HG02973 (cell line): Measurements from ENCODE around the gene SPA17.

Source experiments
- ATAC-seq: cut with Tn5 transposase; IDR thresholded peaks from one replicate; pipeline ENCODE4 v1.9.1; 2021; ENCODE audit warnings: moderate library complexity; ENCODE audit not compliant: unreplicated experiment

The SPA17 gene

GRCh38 chr11:124661553-124661952, 12.2 kb upstream of the SPA17 start:
- ATAC-seq: no peak

GRCh38 chr11:124662106-124662505, 11.6 kb upstream of the SPA17 start:
- no peak for ATAC-seq

GRCh38 chr11:124663861-124664260, 9.8 kb upstream of the SPA17 start:
- ATAC-seq: no peak

DNA sequence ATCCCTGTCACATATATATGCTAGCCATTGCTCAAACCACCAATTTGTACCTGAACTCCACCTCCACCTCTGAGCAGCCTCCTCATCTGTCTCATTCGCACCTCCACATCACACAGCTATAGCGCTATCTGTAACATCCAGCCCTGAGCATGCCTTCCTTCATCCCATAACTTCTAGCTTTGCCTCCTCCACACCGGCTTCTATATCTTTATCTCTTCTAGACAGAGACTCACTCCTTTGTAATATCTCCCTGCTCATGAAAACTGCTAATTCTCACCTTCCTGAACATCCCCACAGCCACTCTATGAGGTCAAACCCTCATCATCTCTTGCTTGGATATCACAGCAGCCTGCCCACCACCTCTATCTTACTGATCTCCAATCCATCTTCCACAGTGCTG, 6.1 kb upstream of the SPA17 start:
- no peak for ATAC-seq

- peak; percentile 36 for ATAC-seq
These were observed 4.5 kb upstream of the SPA17 start for GRCh38 chr11:124669193-124669592.

DNA sequence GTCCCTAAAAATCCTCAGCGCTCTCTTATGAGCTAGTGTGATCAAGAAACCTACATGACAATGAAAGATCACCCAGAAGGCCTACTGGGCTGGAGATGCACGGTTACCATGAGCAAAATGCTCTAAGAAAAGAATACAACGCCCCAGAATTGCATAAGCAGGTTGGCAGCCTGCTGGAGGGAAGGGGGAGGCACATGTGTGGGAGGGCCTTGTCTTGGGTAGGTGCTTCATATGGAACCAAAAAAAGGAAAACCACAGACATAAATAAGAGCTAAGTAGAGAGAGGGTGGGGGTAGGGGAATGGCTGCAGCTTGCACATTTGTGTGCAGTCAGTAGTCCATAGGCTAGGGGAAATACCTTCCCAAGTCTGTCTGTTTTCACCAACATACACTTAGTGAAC, 3.0 kb upstream of the SPA17 start:
- no peak for ATAC-seq

- ATAC-seq: no peak
These were observed 1.0 kb upstream of the SPA17 start for GRCh38 chr11:124672536-124673215.

DNA sequence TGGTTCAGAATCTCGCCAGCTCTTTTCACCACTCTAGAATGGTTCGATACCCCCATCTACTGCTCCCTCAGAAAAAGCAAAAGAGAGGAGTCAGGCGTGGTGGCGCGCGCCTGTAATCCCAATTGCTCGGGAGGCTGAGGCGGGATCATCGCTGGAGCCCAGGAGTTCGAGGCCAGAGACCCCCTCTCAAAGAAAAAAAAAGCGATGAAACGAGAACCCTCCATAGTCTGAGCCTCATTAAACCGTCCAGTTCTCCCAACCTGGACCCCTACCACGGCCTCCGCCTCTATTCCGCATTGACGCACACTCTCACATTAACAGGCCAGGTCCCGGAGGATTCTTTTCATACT, 439 bp downstream of the SPA17 start:
- no peak for ATAC-seq

DNA sequence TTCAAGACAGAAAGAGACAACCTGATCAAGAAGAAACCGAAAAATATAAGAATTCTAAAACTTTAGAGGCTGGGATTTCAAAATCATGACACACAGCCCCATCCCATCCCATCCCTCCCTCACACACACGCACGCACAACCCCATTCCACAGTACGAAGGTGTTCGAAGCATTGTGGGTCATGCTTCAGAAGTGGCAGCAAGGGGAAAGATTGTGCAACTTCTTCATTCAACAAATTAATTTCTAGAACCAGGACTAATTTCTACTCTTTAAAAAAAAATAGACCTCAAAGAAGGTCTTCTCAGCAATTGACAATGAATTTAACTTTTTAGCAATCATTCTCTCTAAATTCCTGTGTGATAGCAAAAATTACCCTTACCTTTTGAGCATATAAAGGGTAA, 867 bp downstream of the SPA17 start:
- ATAC-seq: no peak

DNA sequence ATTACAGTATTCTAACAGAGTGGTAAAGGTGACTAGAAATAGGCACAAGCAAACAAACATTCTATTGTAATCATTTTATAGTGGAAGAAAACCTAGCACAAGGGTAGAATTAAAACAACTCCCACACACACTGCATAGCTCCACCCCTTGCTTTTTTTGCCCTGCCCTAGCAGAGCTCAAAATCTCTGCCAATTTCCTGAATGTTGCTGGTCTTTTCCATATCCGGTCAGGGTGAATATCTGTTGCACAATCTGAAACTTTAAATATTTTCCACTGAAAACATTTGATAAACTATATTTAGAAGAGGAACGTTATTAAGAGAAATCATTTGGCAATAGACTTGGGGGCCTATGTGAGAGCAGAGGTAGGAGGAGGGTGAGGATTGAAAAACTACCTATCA, 2.7 kb downstream of the SPA17 start:
- no peak for ATAC-seq

GRCh38 chr11:124678416-124678815, 4.7 kb downstream of the SPA17 start:
- no peak for ATAC-seq

GRCh38 chr11:124681421-124681820, 7.7 kb downstream of the SPA17 start:
- no peak for ATAC-seq

DNA sequence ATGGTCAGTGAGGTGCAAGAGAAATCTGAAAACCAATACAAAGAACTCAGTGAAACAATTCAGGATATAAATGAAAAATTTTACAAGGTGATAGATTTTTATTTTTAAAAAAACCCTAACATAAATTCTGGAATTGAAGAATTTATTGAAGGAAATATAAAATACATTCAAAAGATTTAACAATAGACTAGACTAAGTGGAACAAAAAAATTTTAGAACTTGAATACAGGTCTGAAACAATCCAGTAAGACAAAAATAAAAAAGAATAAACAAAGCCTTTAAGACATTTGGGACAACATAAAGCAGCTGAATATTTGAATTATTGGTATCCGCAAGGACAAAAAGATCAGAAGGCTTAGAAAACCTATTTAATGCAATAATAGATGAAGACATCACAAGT, 8.7 kb downstream of the SPA17 start:
- no peak for ATAC-seq

GRCh38 chr11:124693142-124693541, 19.4 kb downstream of the SPA17 start:
- no peak for ATAC-seq

GRCh38 chr11:124699547-124699946, 25.8 kb downstream of the SPA17 start:
- no peak for ATAC-seq

GRCh38 chr11:124700028-124700427, 26.3 kb downstream of the SPA17 start:
- ATAC-seq: no peak

GRCh38 chr11:124707829-124708228, 34.1 kb downstream of the SPA17 start:
- no peak for ATAC-seq

DNA sequence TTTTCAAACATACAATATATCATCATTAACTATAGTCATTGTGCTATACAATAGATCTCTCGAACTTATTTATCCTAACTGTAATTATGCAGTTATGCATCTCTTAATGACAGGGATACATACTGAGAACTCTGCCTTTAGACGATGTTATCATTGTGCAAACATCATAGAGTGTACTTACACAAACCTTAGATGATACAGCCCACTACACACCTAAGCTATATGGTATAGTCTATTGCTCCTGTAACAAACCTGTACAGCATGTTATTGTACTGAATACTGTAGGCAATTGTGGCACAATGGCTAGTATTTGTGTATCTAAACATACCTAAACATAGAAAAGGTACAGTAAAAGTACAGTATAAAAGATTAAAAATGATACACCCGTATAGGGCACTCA, 38.7 kb downstream of the SPA17 start:
- ATAC-seq: no peak

GRCh38 chr11:124716591-124716990, 42.9 kb downstream of the SPA17 start:
- no peak for ATAC-seq

GRCh38 chr11:124717421-124717785, 43.7 kb downstream of the SPA17 start:
- no peak for ATAC-seq

DNA sequence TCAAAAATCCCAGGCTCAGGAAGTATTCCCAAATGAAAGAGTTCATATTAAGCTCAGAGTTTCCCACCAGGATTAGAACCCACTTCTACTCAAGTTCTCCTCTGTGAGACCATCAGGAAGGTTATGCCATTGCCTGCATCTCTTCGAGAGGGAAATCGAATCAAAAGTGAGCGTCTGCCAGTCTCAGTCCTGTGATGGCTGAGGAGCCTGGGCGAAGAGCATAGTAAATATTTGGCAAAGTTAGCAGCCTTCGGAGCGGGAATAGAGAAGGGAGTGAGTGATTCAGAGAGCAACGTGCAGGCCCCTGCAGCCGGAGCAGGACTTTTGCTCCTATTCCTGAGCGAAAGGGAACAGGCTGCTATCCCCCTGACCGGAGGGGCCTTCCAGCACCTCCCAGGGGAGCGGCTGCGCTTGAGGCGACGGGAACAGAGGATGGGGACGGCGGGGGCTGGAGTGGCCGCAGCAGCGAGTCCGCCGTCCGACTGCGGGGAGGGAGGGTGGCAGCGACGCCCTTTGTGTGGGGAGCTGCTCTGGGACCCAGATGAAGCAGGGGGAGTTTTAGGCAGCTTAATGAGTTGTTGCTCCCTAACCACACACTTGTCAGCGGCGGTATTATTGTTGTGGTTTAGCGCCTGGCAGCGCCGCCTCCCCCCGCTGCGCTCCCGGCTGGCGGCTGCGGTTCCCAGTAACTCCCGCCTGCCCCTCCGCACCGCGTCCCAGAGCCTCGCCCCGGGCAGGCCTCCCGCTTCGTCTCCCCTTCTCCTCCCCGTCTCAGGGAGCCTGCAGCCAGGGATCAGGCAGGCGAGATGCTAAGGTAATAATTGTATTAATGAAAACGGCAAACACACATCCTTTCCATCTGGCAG, 44.3 kb downstream of the SPA17 start:
- ATAC-seq: no peak

GRCh38 chr11:124718801-124719200, 45.1 kb downstream of the SPA17 start:
- ATAC-seq: no peak

GRCh38 chr11:124719534-124719933, 45.8 kb downstream of the SPA17 start:
- ATAC-seq: no peak
